ENCODE measurements around the gene WWOX.

- TF ChIP-seq CTCF (IDR thresholded peaks at IDR 0.05) = no peak
- TF ChIP-seq POLR2A (IDR thresholded peaks at IDR 0.05) = no peak
Measured at GRCh38 chr16:79076047-79076767, 976.8 kb downstream of the WWOX start.
